Chondrocyte (in vitro differentiated cells): Measurements from ENCODE around the gene PC. TPM values are rescaled to one million over a fixed set of nuclear protein-coding genes. Genes with fewer than 3 reads are reported as not detected.
"Not testable (repeated sequence)": the region's sequence is repeated elsewhere in the genome, so short reads cannot be mapped to it uniquely, and the experiment has no call there.

Experiments used
- DNase-seq: peaks from one replicate; pipeline ENCODE4 v3.0.0; 2021; ENCODE audit warnings: mixed read lengths, low spot score
- H3K27ac Mint-ChIP-seq: one replicate; pipeline ENCODE4 v1.8.0; 2021; ENCODE audit warnings: mild to moderate bottlenecking, moderate library complexity, mixed read lengths; ENCODE audit not compliant: unreplicated experiment
- H3K27me3 Mint-ChIP-seq: 2 replicates; pipeline ENCODE4 v1.8.0; 2021; ENCODE audit warnings: low read depth, mixed read lengths
- H3K36me3 Mint-ChIP-seq: 2 replicates; pipeline ENCODE4 v1.8.0; 2021; ENCODE audit warnings: low read depth, mixed read lengths
- H3K4me1 Mint-ChIP-seq: 2 replicates; pipeline ENCODE4 v1.8.0; 2021; ENCODE audit warnings: low read depth, mild to moderate bottlenecking, mixed read lengths
- H3K4me3 Mint-ChIP-seq: one replicate; pipeline ENCODE4 v1.8.0; 2021; ENCODE audit warnings: mild to moderate bottlenecking, moderate library complexity, mixed read lengths; ENCODE audit not compliant: unreplicated experiment
- H3K9me3 Mint-ChIP-seq: 2 replicates; pipeline ENCODE4 v1.8.0; 2021; ENCODE audit warnings: low read depth, mixed read lengths
- total RNA-seq: library from RNA; stranded (reverse); gene quantifications from 3 replicates; pipeline ENCODE4 v1.2.1, GENCODE V29; 2021
- TF ChIP-seq, protein P1 (sequence below): fragments of 200-600 bp; sonication (generic); IDR thresholded peaks from 2 replicates; pipeline ENCODE4 v1.5.0; 2021; ENCODE audit warnings: antibody characterized with exemption, mild to moderate bottlenecking, moderate library complexity

Gene PC
- total RNA-seq, 1 donor from 2014 or later = 12.3 TPM

DNA sequence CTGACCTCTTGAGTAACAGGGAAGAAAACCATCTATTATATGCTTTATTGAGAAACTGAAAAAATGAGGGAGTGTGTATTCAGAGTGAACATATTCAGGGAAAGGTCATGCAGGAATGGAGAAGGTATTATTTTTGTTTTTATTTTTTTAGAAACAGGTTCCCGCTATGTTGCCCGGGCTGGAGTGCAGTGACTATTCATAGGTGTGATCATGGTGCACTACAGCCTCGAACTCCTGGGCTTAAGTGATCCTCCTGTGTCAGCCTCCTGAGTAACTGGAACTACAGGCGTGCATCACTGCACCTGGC lies 123.7 kb downstream of the PC start:
- TF ChIP-seq, protein P1, sequence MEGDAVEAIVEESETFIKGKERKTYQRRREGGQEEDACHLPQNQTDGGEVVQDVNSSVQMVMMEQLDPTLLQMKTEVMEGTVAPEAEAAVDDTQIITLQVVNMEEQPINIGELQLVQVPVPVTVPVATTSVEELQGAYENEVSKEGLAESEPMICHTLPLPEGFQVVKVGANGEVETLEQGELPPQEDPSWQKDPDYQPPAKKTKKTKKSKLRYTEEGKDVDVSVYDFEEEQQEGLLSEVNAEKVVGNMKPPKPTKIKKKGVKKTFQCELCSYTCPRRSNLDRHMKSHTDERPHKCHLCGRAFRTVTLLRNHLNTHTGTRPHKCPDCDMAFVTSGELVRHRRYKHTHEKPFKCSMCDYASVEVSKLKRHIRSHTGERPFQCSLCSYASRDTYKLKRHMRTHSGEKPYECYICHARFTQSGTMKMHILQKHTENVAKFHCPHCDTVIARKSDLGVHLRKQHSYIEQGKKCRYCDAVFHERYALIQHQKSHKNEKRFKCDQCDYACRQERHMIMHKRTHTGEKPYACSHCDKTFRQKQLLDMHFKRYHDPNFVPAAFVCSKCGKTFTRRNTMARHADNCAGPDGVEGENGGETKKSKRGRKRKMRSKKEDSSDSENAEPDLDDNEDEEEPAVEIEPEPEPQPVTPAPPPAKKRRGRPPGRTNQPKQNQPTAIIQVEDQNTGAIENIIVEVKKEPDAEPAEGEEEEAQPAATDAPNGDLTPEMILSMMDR = peak; percentile 1
- H3K9me3 Mint-ChIP-seq = no peaks in the 10 kb centered on the region
- H3K4me3 Mint-ChIP-seq = no peak overlapping the region
- no peaks in the 10 kb centered on the region for H3K36me3 Mint-ChIP-seq
- H3K4me1 Mint-ChIP-seq = peaks cover 15% of the 10 kb centered on the region
- H3K27ac Mint-ChIP-seq = peak overlapping the region; percentile 82
- DNase-seq = no peak
- no peaks in the 10 kb centered on the region for H3K27me3 Mint-ChIP-seq

DNA sequence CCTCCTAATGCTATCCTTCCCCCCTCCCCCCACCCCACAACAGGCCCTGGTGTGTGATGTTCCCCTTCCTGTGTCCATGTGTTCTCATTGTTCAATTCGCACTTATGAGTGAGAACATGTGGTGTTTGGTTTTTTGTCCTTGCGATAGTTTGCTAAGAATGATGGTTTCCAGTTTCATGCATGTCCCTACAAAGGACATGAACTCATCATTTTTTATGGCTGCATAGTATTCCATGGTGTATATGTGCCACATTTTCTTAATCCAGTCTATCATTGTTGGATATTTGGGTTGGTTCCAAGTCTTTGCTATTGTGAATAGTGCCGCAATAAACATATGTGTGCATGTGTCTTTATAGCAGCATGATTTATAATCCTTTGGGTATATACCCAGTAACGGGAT lies 133.6 kb downstream of the PC start:
- not testable (repeated sequence) for H3K9me3 Mint-ChIP-seq, H3K4me1 Mint-ChIP-seq, H3K36me3 Mint-ChIP-seq, H3K27me3 Mint-ChIP-seq, DNase-seq, H3K4me3 Mint-ChIP-seq, H3K27ac Mint-ChIP-seq

DNA sequence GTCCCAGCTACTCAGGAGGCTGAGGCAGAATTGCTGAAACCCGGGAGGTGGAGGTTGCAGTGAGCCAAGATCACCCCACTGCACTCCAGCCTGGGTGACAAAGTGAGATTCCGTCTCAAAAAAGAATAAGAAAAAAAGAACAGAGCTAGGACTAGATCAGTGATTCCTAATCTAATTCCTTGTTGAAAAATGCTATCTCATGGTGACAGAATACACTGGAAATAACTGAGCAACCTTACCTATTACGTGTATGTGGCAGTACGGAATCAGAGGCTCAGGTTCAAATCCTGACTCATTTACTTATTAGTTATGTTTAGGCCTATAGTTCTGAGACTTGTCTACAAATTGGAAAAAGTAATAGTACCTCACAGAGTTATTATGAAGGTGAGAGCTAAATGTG lies 134.5 kb downstream of the PC start:
- no peaks in the 10 kb centered on the region for H3K27me3 Mint-ChIP-seq
- no peak overlapping the region for H3K27ac Mint-ChIP-seq
- peaks cover 2% of the 10 kb centered on the region for H3K36me3 Mint-ChIP-seq
- TF ChIP-seq, protein P1 = no peak
- peaks cover 3% of the 10 kb centered on the region for H3K4me1 Mint-ChIP-seq
- DNase-seq = no peak
- no peaks in the 10 kb centered on the region for H3K9me3 Mint-ChIP-seq
- H3K4me3 Mint-ChIP-seq = no peak overlapping the region

DNA sequence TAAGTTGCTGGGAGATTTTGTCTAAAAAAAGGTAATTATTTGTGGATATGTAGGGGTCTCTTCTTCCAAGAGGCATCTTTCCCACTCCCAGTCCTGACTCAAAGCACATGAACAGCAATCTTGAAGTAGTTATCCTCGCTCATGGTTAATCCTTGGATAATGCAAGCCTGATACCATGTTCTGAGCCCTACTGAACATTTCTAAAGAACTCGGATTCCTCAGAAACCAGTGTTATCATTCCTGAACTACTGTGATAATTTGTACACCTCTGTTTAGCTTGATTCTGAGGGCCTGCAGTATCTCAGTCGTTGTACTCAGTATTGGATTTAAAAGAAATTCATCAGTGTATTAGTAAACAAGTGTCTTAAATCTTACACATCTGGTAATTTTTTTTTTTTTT lies 137.3 kb downstream of the PC start:
- H3K9me3 Mint-ChIP-seq = no peaks in the 10 kb centered on the region
- no peaks in the 10 kb centered on the region for H3K27me3 Mint-ChIP-seq
- TF ChIP-seq, protein P1 = no peak
- H3K4me3 Mint-ChIP-seq = no peak overlapping the region
- H3K27ac Mint-ChIP-seq = no peak overlapping the region
- no peak for DNase-seq
- H3K36me3 Mint-ChIP-seq = no peaks in the 10 kb centered on the region
- H3K4me1 Mint-ChIP-seq = no peaks in the 10 kb centered on the region

DNA sequence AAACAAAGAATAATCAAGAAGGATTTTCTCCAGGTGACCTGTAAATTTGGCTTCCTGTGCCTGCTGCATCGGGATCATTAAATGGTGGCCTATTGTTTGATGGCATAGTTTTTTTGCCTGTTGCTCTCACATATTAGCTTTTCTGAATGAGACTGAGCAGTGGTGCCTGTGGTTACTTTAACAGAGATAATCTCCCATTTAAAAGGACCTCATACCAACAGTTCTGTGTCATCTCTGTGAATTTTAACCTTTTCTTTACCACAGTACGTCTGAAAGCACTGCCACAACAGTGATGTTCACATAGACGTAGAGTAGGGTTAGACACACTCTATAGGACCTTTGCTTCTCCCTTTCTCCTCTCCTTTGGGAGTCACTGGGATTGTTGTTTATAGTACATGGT lies 137.8 kb downstream of the PC start:
- Mint-ChIP-seq H3K27ac (no peak overlapping the region), H3K36me3 (no peaks in the 10 kb centered on the region), H3K27me3 (no peaks in the 10 kb centered on the region), H3K4me1 (peaks cover 4% of the 10 kb centered on the region), H3K9me3 (no peaks in the 10 kb centered on the region), H3K4me3 (no peak overlapping the region)
- TF ChIP-seq, protein P1 = no peak
- no peak for DNase-seq

GRCh38 chr11:66818231-66818955 lies 139.8 kb downstream of the PC start:
- DNase-seq = no peak
- Mint-ChIP-seq H3K4me3 (no peak overlapping the region), H3K36me3 (no peaks in the 10 kb centered on the region), H3K9me3 (no peaks in the 10 kb centered on the region), H3K4me1 (peaks cover 4% of the 10 kb centered on the region), H3K27me3 (no peaks in the 10 kb centered on the region), H3K27ac (no peak overlapping the region)
- TF ChIP-seq, protein P1 = no peak
